Globus pallidus (tissue), 1 donor: ENCODE measurements around the gene TTC7B.

Experiments
- DNase-seq: peaks from one replicate; pipeline ENCODE4 v3.0.0-alpha.2; 2015; ENCODE audit warnings: low spot score

The TTC7B gene

DNA sequence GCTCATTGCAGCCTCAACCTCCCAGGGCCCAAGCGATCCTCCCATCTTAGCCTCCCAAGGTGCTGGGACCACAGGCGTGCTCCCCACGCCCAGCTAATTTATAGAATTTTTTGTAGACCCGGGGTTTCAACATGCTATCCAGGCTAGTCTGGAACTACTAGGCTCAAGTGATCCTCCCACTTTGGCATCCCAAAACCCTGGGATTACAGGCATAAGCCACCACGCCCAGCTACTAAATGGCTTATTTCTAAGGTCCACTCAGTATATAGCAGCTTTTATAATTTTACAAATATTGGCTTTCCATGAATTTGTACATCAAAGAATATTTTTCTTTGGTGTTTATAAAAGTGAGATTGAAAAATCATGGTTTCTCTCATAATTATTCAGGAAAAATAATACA lies 167.8 kb downstream of the TTC7B start:
- no peak for DNase-seq

DNA sequence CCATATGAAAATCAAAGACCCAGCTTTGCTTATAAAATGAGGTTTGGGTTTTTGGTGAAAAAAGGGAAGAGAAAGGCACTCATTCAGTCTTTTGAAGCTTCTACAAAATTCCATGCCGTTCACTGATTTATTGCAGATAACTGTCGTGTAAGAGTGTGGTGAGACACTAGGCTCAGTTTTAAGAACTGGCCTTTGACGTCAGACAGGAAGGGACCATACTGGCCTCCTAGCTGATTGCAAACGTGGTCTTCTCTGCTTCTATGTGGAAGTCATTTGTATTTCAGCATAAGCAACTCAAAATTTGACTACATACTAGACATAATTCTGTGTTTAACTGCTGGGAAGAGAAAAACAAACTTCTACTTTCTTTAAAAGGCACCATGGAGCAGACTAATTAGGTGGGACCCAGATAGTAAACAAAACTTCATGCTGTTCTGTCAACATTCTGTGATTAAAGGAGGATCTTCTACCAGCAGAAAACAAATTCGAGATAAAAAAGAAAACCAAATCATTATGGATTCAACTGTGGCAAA lies 168.7 kb downstream of the TTC7B start:
- no peak for DNase-seq

DNA sequence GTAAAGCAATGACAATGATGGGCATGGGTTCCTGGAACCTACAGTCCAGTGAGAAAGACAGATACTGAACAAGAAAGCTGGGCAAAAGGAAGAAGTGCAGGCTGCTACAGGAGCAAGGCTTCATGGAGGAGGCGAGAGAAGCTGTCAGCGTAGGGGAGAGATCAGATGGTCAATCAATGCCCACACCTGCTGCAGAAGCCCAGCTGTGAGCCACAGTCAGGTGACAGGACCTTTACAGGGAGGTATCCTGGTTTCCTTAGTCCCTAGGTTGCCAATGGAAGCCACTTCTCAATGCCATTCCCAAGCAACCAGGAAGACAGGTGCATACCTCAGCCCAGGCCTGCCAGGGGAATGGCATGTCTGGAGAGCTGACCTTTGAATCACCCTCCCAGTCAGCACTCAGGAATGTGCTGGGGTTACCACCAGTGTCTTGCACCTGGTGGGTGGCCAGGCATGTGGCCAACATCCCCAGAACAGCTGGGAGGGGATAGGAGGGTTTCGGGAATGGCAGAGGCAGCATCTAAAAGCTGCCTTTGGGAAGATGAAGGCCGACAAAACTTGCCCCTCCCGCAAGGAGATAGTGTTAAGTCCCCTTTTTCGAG lies 170.3 kb downstream of the TTC7B start:
- DNase-seq: no peak

DNA sequence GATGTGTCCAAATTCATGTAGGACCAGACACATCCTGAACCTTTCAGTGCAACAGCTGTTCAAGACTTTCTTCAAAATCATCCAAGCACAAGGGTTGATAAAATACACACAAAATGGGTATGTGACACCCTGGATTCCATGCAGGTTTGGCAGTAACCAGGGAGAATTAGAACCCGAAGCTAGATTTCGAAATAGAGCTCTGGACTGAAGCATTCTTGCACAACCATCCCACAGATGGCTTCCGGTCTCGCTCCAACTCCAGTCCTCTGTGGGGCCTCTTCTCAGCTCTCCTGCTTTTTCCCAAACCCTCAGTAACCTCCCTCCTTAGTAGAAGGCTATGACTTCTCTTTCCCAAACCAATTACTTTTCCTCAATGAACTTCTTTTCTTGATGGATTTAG lies 171.3 kb downstream of the TTC7B start:
- DNase-seq: no peak

DNA sequence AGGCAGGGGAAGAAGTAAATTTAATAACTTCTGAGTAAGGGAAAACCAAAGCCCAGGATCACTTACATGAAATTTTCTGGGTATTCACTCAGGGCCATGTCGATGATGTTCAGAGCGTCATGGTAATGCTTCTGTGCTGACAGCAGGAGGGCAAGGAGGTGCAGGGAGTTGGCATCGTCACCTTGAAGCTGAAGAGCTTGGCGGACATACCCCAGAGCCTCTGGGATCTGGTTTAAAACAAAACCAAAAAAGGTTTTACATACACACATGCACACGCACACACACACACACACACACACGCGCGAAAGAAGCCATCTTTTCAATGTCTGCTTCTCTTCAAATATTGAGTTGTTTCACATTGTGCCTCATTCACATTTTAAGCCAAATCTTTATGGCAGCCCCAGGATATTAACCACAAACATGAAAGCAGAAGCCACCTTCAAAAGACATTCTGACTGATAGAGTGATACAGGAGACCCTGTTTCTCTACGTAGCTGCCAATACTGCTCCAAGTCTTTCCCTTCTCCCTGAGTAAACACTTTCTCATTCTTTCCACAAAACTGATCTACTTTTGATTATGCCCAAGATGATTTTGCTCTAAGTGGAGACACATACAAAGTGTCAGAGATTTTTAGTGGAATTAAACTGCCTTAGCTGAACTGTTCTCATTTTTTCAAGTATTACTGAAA lies 172.1 kb downstream of the TTC7B start:
- no peak for DNase-seq

DNA sequence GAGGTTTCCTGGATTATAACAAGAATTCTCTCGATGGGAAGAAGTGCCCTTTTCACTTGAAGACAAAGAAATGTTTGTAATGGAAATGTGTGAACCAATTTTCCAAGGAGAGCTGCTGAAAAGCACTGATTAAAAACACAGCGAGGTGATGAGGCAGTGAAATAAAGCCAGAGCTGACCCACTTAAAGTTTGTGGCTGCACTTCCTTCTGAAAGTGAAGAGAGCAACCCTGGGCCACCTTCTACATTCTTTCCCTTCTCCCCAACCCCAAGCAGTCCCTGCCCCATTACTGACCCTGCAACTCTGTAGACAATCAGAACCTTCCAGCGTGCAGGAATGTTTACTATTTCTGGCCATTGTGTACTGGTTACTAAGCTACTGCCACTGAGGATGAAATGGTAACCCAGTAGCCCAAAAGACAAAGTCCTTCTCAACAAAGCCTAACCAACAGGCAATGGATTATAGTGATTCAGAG lies 173.9 kb downstream of the TTC7B start:
- DNase-seq: peak; percentile 52

DNA sequence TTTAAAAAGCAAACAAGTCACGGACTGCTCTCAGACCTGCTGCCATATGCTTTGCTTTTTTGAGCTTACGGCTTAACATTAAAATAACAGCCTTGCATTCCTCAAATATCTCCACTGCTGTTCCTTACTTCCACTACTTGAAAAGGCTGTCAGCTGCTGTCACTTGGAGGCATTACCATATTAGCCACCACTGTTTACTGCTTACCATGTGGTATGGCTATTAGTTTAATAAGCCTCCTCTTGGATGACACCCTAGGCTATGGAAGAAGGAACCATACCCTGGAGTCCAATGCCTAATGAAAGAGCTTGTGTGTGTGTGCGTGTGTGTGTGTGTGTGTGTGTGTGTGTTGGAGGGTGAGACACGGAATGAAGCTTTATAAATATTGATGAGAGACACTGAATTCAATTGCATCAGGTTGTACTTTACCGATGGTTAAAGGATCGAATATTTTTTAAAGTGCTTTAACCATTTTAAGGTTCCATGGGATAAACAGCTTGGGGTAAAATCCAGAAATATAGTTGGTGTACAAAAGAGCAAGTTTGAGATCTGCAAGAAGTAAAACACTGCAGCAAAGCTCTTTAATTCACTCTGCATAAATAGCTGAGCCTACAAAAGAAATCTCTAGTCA lies 174.5 kb downstream of the TTC7B start:
- peak; percentile 31 for DNase-seq

DNA sequence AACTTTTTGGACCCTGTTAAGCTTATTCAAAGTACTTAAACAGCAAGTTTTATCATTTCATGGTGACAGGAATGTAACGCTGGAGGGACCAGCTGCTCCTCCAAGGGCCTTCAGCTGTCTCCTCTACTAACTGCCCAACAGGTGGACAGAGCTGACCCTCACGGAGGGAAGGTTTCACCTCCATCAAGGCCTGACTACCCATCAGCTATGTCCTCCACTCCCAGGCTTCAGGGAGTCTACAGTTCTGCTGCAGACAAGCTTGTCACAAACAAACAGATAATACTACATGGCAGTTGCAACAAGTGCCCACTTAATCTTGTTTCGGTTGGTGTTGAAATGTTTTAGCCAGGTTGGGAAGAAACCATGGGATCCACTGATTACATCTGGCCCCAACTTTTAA lies 175.1 kb downstream of the TTC7B start:
- DNase-seq: no peak

DNA sequence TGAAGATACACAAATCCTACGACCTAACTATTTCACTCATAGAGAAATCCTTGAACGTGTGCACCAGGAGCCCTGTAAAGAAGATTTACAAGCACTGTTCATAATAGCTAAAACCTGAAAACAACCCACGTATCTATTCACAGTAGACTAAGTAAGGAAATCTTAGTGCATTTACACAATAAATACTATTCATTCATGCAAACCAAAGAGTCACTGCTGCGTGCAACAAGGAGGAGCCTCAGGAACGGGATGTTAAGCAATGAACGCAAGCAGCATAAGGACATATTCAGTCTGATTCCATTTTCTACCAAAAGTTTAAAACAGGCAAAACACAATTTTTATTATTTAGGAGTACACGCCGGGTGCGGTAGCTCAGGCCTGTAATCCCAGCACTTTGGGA lies 176.6 kb downstream of the TTC7B start:
- no peak for DNase-seq

DNA sequence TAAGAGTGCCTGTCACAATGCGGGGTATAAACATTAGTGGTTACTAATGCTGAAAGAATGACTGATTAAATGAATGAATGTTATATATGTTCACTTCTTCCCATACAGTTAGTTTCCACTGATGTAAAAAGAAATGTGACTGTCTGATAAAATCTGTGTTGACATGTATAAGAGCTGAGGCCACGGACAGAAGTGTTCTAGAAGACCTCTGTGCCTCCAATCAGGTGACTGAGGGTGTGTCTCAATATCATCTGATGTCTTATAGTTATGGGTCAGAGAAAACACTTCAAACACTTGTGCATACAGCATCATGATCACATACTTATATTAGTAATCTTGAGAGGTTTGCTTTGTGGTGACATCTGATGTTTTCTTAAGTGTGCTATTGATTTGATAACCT lies 183.4 kb downstream of the TTC7B start:
- DNase-seq: no peak

DNA sequence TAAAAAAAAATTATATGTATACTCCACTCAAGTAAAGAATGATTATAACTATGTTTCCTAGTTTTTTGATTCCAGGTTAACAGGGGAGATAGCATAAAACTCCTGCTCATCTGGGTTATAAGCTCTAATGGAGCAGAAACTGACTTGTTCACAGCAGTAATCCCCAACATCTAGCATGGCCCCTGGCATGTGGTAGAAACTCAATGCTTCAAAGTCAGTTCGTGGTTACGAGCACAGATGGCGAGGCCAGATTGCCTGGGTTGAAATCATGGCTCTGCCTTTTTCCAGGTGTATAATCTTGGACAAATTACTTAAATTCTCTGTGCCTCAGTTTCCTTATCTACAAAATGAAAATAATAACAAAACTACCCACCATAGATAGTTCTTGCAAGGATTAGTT lies 183.8 kb downstream of the TTC7B start:
- DNase-seq: no peak

DNA sequence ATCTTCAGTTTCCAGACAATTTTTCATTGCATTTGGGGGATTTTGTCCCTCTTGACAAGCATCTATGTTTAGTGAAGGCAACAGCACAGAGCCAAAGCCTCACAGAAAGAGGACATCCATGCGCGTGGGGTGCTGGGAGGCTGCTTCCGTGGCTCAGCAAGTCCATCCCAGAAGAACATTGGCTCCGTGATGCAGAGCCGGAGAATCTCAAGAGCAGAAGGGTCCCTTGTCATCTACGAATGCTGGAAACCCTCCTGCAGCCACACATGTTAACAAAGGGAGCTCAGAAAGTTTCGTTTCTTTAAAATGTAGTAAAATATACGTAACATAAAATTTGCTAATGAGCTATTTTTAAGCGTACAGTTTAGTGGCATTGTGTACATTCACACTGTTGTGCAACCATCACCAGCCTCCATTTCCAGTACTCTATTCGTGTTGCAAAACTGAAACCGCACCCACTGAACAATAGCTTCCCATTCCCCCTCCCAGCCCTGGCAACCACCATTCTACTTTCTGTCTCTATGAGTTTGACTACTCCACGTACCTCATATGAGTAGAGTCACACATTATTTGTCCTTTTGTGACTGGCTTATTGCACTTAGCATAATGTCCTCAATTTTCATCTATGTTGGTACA lies 185.9 kb downstream of the TTC7B start:
- no peak for DNase-seq

DNA sequence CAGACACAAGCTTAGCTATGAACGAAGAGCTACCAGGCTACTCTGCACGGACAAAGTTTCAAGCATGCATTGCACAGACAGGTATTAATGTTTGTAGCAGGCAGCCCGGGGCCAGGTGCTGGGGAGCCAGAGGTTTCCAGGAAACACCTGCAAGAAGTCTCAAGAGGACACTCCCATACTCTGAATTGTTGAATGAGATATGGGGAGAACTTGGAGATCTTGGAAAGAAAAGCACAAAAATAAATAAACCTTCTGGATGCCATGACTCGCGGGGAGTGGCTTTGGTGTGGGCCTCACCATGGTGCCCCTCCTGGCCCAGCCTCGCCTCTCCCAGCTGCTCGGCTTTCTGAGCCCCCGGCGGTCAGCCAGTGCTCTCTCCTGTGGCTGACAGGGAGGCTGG lies 186.8 kb downstream of the TTC7B start:
- DNase-seq: no peak

DNA sequence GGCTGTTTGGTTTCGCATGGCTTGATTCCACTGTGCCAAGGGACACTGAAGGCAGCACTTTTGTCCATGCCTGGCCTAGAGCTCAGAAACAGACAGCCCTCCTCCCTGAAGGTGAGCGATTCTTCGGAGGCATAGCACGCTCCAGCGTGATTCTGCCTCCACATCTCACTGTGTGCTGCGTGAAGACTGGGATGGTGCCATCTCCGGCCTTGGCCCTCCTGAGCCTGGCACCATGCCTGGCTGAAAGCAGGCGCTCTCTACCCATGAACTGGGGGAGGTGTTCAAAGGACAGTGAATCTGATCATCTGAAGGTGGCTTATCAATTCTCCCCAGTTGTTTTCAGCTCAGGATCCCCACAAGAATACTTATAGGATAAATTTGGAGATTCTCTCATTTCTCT lies 187.4 kb downstream of the TTC7B start:
- no peak for DNase-seq

DNA sequence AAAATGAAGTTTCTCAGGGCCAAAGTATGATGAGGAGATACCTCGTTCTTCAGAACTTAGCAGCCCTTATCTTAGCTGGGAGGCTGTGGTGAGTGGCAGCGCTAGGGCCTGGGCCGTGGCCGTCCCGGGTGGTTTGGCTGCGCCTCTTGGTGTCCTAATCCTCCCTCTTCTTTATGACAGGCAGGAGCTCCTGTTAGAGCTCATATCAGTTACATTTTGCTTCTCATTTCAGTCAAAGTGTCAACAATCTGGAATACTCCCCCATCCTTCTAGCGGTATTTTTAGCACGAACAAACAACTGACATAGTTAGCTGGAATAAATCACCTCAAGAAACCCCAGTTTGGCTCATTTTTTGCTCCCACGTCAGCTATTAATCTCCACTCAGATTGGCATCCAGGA lies 188.8 kb downstream of the TTC7B start:
- DNase-seq: no peak

DNA sequence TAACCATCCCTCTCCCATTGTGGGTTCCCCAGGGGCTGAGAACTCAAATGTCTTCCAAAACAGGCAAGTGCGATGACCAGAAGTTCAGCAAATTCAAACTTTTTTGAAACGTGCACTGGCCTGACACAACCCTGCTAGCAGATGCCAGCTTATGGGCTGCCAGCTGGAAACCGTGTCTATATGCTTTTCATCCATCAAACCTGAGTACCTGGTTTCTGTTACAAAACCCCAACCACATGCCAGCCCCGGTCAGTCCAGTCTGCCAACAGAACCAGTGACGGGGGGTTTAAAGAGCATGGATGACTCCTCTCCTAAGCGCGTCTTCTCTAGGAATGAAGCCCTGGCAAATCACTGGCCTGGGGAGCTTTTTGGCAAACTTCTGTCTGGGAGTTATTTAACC lies 189.7 kb downstream of the TTC7B start:
- no peak for DNase-seq

DNA sequence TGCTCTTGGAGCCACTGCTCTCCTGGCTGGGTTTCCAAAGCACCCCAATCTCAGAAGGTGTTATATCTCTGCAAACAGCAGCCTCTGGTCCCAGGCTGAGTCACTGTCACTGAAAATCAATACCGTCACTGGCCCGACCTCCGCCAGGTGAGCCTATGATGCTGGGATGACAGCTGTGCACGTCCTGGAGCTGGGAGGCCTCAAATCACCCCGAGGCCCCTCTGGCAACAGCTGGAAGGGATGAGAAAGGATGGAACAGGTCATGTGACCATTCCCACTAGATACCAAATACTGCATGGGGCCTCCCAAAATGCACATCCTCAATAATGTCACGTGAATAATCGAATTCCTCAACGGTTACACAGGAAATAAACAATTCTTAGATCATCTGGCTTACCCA lies 190.8 kb downstream of the TTC7B start:
- DNase-seq: no peak

DNA sequence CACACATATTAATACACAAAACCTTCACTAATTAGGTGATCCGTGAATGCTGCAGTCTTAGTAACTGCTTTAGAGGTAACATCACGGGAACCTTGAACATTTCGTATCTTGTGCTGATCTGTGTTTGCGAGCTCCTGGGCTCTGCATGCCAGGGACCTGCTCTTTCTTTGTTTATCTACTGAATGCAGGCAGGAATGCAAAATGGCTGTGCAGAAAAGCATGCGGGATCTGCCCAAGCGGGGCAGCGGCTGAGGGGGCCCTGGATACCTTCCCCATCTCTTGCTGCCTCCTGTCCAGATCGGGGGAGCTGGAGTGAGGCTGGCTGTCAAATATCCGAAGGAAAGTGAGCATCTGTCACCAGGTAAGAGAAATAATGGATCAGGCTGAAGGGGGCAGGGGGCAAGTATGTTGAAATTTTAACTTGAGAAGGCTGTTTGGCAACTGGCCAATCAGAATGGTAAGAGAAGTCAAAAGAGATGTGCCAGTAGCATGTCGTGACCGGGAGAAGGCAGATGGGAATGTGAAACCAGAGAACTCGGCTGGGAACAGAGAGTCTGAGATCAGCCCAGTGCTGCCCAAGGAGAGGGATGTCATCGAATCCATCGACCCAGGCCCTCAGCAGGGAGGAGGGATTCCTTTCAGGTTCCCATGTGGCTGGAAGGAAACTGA lies 191.4 kb downstream of the TTC7B start:
- no peak for DNase-seq

DNA sequence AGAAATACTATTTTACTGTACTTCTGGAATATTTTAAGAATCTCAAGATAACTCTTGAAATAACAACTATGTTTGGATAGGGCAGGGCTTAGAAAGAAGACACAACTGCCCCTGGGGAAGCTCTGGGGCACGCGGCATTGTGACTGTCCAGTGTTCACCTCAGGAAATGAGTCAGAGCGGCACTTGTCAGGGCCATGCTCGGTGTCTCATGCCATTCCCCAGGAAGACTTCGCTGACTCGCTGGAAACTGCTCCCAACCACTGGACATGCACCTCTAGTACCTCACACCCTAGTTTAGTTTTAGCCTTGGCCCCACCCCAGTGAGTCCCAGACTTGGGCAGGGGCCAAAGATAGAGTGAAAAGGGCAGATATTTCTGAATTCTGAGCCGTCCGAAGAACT lies 192.0 kb downstream of the TTC7B start:
- no peak for DNase-seq

DNA sequence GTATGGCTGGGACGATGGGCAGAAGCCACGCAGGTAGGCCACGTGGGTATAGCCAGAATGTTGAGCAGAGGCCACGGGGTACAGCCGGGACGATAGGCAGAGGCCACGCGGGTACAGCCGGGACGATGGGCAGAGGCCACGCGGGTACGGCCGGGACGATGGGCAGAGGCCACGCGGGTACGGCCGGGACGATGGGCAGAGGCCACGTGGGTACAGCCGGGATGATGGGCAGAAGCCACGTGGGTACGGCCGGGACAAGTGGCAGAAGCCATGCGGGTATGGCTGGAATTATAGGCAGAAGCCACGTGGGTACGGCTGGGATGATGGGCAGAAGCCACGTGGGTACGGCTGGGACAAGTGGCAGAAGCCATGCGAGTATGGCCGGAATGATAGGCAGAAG lies 195.0 kb downstream of the TTC7B start:
- DNase-seq: no peak

DNA sequence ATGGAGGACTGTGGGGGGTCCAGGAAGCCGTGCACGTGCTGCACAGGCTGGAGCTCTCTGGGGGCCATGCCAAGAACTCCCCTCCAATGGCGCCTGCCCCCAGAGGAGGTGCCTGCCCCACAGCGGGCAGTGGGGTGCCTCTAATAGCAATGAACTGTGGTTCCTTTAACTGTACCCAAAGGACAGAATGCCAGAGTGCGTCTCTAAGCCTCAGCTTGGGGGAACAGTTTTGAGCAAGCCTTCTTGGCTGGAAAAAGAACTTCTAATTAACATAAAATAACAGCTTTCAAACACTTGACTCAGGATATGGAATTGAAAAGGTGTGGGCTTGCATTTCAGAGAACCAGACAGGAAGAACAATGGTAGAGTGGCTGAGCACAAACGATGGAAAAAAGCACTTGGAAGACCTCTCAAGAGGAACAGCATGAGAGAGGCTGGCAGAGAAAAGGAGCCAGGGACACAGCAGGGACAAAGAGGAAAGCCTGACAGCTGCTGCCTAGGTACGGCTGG lies 195.6 kb downstream of the TTC7B start:
- no peak for DNase-seq

DNA sequence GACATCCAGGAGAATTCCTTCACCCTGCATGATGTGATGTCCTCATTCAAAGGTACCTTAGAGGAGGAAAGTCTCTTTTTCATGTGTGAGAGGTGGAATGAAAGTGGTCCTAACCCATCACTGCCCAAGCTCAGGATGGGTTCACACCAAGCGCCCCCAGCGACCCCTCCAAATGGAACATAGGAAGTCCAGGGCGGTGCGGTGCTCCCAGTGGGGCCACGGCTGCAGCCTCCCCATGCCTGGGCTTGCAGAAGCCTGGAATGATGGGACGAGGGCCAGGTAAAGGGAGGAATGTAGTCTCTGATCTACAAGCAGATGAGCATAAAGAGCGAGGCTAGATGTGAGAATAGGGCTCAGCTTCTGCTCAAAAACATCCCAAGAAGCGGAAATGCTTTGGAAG lies 196.3 kb downstream of the TTC7B start:
- DNase-seq: no peak
